GM11168 (cell line): Measurements from ENCODE around the gene S1PR1.
"Not testable (repeated sequence)": the region's sequence is repeated elsewhere in the genome, so short reads cannot be mapped to it uniquely, and the experiment has no call there.

ENCODE experiments used
- in situ Hi-C: fragments of 300-500 bp; cut with MboI; formaldehyde crosslinking; loops from one replicate; pipeline ENCODE4 v1.12.0; 2022; ENCODE audit warnings: low sequenced_read_pairs; ENCODE audit not compliant: unreplicated experiment

S1PR1 gene

DNA sequence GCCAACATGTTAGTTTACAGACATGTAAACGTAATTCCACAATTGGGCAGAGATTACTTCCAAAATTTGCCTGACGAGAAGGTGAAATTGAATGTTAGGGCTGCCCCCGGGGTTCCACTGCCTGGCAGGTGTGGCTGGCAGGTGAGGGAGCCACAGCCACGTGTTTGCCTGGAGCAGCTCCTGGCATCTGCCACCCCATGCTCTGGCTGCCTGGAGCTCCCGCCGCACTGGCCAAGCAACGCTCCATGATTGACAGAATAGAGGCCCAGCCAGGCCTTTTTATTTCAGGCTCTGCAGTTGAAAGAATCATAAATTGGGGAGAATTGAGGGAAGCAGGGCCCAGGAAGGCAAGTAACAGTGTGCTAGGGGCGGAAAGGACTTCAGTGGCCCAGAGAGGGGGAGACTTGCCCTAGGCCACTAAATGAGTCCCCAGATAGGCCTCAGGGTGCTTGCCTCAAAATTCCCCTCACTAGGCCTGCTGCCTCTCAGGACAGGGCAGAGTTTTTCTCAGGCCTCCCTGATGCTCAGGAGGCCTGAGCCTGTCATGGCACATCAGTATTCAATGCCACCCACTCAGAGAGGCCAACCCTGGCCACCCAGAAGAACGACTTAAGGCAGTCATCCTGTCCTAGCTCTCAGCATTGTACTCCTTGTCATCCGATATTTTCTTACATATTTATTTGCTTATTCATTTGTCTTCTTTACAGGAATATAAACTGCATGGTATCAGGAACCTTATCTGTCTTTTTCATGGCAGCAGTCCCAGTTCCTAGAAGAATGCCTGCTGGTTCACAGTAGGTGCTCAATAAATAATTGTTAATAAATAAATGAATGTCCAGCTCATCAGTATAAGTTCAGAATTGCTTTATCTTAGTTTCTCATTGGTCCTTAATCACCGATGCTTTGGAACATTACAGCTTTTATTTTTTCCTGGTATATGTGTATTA is 16.6 kb upstream of the S1PR1 start:
- in situ Hi-C loops: no loop called here

DNA sequence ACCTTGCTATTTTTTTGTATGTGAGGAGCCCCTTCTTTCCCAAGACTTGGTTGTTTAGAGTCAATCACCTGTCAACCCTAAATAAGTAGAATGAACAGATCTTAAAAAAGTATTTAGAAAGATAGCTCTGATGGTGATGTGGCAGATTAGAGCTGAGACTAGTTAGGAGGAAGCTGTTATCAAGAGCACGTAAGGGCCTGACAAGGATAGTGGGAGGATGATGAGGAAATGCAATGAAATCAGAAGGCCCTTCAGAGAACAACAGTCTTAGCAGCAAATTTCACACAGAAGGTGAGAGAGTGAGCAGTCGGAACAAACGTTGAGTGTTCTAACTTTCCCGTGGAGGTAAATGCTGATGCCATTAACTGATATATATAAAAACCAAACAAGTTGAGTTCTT is 15.9 kb upstream of the S1PR1 start:
- in situ Hi-C loops: no loop called here

DNA sequence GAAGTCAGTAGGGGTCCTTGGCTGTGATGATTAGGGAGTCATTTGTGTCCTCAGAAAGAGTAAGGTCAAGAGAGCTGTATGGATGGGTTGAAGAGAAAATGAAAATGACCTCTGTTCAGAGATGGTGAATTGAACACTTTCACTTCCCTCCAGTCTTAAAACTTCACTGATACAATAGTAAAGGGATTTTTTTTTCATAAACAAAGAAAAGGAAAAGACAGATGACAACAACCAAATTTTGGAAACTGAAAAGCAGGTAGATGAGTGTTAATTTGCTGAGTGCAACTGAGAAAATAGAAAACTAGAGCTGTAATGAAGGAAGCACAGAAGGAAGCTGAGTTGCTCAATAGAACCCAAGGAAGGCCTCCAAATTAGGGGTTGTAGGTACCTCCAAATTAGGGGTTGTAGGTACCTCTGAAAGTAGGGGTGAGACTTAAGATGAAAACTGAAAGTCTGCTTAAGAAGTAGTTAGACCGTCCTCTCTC is 14.8 kb upstream of the S1PR1 start:
- in situ Hi-C loops: no loop called here

DNA sequence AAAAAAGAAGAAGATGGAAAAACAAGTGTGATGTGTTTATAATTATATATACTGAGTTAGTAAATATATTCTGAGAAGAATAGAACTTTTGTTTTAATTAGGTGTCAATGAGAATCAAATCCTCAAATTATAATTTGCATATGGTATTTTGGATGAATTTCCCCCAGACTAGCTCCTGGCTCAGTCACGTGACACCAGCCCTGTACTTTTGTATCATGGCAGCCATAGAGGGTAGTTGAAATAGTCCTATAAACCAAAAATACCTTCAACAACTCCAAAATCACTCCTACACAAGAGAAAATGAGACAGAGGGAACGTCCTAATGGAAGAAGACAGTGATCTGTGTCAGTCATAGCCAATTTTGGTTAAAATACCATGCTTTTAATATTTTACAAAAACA is 9.0 kb upstream of the S1PR1 start:
- in situ Hi-C loops: no loop called here

DNA sequence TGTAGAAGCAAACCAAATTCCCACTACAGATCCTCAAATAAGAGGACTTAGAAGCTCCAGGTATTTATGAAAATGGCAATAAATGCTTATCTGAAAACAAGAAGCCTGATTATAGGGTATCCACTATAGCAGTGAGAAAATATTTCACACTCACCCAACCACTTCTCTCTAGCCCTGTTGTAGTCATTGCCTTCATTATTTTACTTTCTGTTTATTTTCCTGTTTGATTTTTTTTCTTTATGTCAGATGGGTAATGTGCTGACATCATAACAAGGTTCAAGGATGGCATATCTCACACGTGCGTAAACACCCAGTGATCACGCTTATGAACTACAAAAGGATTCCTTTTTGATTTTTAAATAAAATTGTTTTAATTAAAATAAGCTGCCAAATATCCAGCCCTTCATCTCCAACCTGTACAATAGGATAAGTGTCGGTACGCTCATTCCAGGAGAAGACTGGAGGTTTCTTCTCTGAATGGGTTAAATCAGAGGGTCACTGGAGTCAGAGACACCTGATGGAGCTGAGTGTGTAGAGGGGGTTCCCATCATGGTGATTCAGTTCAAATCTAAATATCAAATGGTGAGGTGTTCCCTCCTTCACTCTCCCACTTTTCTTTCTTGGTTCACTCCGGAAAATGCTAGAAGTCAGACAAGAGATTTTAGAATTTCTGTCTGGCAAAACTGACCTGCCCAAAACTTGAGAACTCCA is 8.2 kb upstream of the S1PR1 start:
- in situ Hi-C loops: no loop called here

DNA sequence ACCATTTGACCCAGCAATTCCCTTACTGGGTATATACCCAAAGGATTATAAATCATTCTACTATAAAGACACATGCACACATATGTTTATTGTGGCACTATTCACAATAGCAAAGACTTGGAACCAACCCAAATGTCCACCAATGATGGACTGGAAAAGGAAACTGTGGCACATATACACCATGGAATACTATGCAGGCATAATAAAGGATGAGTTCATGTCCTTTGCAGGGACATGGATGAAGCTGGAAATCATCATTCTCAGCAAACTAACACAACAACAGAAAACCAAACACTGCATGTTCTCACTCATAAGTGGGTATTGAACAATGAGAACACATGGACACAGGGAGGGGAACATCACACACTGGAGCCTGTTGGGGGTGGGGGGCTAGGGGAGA is 4.6 kb upstream of the S1PR1 start:
- in situ Hi-C loops: not testable (repeated sequence)

DNA sequence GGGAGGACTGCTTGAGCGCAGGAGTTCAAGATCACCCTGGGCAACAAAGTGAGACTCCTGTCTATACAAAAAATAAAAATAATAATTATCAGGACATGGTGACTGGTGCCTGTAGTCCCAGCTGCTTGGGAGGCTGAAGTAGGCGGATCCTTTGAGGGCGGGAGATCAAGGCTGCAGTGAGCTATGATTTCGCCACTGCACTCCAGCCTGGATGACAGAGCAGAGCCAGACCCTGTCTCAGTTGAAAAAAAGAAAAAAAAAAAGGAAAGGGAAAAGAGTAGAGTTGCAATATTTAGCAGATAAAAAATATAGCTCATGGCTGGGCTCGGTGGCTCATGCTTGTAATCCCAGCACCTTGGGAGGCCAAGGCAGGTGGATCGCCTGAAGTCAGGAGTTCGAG is 3.3 kb upstream of the S1PR1 start:
- in situ Hi-C loops: no loop called here

DNA sequence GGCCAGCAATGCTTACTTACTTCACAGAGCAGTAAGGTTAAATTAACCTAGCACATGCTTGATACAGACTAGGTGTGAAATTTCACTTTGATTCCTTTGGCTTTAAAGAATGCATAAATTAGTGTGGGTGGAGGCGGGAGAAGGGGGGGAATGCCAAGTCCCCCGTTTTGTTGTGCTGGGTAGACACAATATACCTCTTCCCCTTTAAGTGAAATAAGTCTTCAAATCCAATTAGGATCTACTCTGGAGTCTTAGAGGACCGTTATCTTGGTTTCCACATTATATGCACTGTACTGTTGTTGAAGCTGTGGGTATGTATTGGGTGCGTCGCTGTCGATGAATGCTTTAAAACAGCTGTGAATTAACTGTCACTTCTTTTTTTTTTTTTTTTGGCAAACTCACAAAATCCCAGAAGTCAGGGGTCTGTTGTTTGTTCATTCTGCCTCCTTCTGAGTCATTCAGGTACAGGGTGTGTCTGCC is 1.6 kb upstream of the S1PR1 start:
- in situ Hi-C loops: no loop called here

DNA sequence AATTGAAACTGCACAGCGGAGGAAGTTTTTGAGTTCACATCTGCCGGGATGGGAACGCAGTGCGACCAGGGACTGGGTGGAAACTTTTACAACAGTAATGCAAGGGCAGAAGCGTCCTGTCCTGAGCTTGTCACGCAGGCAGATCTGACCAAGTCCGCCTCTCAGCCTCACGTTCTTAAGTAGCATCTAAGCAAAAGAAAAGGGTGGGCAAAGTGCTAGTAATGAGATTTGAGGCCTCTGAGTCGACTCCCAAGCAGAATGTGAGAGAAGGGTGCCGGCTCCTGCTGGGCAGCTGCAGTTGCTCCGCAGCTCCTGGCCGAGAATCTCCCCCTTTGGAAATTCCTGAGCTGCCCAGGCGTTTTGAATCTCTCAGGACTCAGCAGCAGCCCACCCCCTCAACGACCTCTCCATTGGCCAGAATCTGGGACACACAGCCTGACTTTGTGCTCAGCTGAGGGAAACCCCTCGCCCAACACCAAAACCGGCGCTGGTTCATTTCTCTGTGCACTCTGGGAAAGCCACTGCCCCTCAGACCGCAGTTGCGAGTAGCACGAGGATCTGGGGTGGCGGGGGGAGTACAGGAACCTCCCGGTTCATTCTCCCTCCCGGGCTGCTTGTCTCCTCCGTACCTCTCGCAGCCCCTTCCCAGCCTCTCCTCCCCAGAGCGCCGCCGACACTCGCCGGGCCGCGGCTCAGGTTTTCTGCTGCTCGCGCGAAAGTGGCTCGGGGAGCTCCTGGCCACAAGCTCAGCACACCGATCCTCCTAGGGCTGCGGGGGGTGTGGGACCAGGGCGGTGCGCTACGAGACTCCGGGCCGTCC is 913 bp upstream of the S1PR1 start:
- in situ Hi-C loops: no loop called here

DNA sequence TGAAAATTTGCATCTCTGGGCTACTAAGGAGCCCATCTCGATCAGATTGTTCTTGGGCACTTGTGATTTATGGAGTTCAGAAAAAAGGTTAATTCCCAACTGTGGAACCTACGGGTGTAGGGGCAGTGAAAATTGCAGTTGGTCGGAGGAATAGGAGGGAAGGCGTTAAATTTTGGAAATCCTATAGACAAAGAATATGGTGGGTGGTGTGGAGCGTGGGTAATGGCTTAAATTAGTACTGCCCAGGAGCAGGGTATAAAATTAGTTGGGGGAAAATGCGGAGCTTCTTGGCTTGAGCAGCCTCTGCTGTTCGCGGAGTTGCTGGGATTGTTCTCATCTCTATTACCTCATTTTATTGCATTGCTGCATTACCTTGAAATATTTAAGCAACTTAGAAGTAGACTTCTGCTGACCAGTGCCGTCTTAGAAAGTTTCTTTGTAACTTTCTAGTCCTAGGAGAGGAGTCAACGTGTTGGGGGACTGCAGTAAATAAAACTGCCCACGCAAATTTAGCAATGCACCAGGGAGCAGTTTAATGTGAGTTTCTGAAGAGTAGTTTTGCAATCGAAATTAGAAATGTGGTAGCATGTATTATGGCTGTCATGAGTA is 514 bp downstream of the S1PR1 start:
- in situ Hi-C loops: no loop called here

DNA sequence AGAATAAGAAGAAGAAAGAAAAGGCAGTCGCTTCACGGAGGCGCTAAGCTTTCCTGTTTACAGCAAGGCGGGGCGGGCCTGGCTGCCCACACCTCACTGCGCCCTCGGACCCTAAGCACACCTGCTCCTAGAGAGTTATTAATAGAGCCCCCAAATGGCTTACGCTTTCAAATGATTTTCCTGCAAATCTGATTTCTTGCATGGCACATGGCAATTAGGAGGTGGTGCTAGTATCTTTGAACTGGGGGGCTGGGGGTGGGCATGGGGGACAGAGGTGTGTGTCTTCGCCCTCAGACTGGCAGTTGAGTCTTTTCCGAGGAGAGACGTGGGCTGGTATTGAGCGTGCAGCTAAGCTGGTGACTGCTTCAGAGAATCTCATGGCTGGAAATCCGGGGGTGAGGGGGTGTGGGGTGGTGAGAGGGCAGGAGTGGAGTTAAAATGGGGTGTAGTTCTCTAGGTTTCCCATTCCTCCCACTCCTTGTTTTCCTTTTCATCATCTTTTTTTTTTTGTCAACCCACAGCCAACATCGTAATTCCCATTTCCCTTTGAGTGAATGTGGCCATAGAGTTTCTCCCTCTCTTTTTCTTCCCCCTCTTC is 1.3 kb downstream of the S1PR1 start:
- in situ Hi-C loops: no loop called here

DNA sequence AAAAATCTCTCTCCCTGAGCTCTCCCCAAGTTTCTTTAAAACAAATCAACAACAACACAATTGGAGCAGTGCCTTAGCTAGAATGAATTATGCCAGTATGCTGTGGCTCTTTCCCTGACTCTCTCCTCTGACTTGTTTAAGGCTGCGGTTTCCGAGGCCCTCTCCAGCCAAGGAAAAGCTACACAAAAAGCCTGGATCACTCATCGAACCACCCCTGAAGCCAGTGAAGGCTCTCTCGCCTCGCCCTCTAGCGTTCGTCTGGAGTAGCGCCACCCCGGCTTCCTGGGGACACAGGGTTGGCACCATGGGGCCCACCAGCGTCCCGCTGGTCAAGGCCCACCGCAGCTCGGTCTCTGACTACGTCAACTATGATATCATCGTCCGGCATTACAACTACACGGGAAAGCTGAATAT is 1.9 kb downstream of the S1PR1 start:
- in situ Hi-C loops: no loop called here

DNA sequence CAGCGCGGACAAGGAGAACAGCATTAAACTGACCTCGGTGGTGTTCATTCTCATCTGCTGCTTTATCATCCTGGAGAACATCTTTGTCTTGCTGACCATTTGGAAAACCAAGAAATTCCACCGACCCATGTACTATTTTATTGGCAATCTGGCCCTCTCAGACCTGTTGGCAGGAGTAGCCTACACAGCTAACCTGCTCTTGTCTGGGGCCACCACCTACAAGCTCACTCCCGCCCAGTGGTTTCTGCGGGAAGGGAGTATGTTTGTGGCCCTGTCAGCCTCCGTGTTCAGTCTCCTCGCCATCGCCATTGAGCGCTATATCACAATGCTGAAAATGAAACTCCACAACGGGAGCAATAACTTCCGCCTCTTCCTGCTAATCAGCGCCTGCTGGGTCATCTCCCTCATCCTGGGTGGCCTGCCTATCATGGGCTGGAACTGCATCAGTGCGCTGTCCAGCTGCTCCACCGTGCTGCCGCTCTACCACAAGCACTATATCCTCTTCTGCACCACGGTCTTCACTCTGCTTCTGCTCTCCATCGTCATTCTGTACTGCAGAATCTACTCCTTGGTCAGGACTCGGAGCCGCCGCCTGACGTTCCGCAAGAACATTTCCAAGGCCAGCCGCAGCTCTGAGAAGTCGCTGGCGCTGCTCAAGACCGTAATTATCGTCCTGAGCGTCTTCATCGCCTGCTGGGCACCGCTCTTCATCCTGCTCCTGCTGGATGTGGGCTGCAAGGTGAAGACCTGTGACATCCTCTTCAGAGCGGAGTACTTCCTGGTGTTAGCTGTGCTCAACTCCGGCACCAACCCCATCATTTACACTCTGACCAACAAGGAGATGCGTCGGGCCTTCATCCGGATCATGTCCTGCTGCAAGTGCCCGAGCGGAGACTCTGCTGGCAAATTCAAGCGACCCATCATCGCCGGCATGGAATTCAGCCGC is 2.5 kb downstream of the S1PR1 start:
- in situ Hi-C loops: no loop called here

DNA sequence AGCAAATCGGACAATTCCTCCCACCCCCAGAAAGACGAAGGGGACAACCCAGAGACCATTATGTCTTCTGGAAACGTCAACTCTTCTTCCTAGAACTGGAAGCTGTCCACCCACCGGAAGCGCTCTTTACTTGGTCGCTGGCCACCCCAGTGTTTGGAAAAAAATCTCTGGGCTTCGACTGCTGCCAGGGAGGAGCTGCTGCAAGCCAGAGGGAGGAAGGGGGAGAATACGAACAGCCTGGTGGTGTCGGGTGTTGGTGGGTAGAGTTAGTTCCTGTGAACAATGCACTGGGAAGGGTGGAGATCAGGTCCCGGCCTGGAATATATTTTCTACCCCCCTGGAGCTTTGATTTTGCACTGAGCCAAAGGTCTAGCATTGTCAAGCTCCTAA is 3.2 kb downstream of the S1PR1 start:
- in situ Hi-C loops: no loop called here

DNA sequence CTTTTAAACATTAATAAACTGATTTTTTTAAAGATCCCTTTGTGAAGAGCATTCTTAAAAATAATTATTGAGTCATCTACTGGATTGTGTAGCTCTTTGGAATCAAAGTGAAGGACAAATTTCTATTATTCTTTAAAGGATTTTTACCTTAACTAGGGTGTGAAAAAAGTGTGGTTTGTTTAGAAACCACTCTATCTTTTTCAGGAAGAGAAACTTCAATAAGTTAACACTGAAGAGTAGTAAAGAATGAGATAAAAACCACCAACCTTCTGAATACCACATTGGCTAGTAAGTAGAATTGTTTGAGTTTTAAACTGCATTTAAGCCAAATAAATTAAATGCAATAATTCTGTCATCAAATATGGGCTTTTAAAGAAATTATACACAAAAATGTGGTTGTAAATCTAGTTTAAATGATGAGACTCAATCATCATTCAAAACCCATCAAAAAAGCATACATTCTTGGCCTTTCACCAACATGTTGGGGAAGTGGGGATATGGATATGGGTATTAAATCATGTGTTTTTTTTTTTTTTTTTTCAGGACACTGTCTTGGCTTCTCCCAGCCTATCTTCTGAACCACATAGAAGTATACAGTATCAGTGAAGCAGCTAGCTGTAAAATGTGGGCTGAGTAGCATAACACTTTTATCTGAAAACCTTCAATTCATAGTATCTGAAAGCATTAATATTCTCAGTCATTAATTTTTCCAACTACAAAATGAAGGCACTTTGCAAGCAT is 4.8 kb downstream of the S1PR1 start:
- in situ Hi-C loops: no loop called here

DNA sequence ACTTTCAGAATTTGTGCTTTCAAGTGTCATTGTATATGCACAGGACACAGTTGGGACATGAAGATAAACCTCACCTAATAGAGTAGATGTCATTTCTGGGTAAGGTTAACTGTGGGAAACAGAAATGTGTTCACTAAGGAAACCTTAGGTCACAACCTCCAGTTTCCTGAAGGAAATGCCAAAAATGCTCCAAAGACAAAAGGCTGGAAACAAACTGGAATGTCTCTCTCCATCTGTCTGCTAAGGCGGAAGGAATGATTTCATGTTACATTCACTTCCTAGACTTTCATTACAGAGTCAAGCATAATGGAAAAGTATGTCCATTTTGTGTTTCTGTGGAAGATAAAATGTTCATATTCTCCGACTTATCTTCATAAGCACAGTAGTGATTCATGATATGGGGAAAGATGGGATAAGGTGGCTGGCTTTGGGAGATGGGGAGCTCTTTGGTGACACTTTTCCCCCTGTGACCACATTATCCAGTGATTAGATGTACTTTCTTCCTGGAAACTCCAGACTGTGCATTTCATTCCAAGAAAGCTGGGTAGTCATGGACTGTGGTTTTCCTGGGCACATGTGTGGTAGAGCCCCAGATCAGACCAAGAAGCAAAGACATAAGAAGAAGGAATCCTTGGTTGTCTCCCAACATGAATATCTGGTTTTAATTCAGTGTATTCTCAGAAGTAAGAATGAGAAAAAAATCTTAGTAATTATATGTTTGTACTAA is 5.7 kb downstream of the S1PR1 start:
- in situ Hi-C loops: no loop called here

DNA sequence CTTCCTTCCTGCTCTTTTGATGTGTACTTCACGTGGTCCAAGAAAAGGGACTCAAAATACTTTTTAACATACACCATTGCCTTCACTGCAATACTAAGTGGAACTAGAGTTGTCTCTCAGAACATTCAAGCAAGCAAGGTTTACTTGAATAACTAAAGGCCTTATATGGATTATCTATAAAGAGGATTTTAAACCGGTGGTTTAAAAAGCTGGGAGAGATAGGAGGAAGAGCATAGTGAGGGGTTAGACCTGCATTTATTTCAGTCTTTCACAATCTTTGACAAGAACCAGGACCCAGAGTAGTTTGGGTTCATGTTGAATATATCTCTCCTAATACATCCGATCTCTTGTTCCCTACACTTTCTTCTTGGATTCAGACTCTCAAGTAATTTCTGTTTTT is 6.9 kb downstream of the S1PR1 start:
- in situ Hi-C loops: no loop called here
